ENCODE measurements around the gene IFT43.

The IFT43 gene

GRCh38 chr14:76081642-76082041 is 96.1 kb downstream of the IFT43 start:
- TF ChIP-seq CTCF (conservative IDR thresholded peaks at IDR 0.05; ENCODE audit: low read depth, low read length): no peak

GRCh38 chr14:76083796-76084765 is 98.5 kb downstream of the IFT43 start:
- TF ChIP-seq CTCF (conservative IDR thresholded peaks at IDR 0.05; ENCODE audit: low read depth, low read length): no peak
- H3K4me3 ChIP-seq (ENCODE audit: low read length): no peak overlapping the region

More at GRCh38 chr14:76081642-76082041, 96.1 kb downstream of the IFT43 start:
- no peak for DNase-seq (ENCODE audit: low read depth)
- H3K4me3 ChIP-seq (ENCODE audit: low read length): no peak overlapping the region

GRCh38 chr14:76085358-76085757 is 99.8 kb downstream of the IFT43 start:
- H3K4me3 ChIP-seq (ENCODE audit: low read length): no peak overlapping the region
- DNase-seq (ENCODE audit: low read depth): no peak
- no peak for TF ChIP-seq CTCF (conservative IDR thresholded peaks at IDR 0.05; ENCODE audit: low read depth, low read length)

More at GRCh38 chr14:76083796-76084765, 98.5 kb downstream of the IFT43 start:
- DNase-seq (ENCODE audit: low read depth): no peak

- no peak overlapping the region for H3K4me3 ChIP-seq (ENCODE audit: low read length)
- DNase-seq (ENCODE audit: low read depth): no peak
- no peak for TF ChIP-seq CTCF (conservative IDR thresholded peaks at IDR 0.05; ENCODE audit: low read depth, low read length)
Observed at GRCh38 chr14:76086636-76087035, 101.1 kb downstream of the IFT43 start.

GRCh38 chr14:76088326-76088725 is 102.8 kb downstream of the IFT43 start:
- no peak for DNase-seq (ENCODE audit: low read depth)
- no peak overlapping the region for H3K4me3 ChIP-seq (ENCODE audit: low read length)
- no peak for TF ChIP-seq CTCF (conservative IDR thresholded peaks at IDR 0.05; ENCODE audit: low read depth, low read length)

- H3K4me3 ChIP-seq (ENCODE audit: low read length): no peak overlapping the region
- no peak for TF ChIP-seq CTCF (conservative IDR thresholded peaks at IDR 0.05; ENCODE audit: low read depth, low read length)
- DNase-seq (ENCODE audit: low read depth): no peak
Observed at GRCh38 chr14:76088771-76089571, 103.4 kb downstream of the IFT43 start.

All from retinal pigment epithelial cell (primary cell).